Measurements from ENCODE around the gene ZBTB46. TPM values are rescaled to one million over a fixed set of nuclear protein-coding genes. Genes with fewer than 3 reads are reported as not detected.
A peak's percentile ranks its signal among the peaks of the same experiment; 100 is the strongest.

ZBTB46 gene
- total and polyA plus RNA-seq, 9 donors, result 14.2 to 20.9 (median 18.9) TPM

GRCh38 chr20:63848003-63848911, 17.2 kb upstream of the ZBTB46 start:
- 46% methylated on average over 18 of the region's 28 CpGs for WGBS (ENCODE audit: insufficient coverage)
- DNase-seq, result no peak
- no peak overlapping the region for H3K4me3 ChIP-seq (ENCODE audit: low read length)
- H3K4me1 ChIP-seq (ENCODE audit: control insufficient read depth, insufficient read depth, low read length), result peaks cover 52% of the 10 kb centered on the region
- no peaks in the 10 kb centered on the region for H3K36me3 ChIP-seq (ENCODE audit: control insufficient read depth, insufficient read depth, low read length)
- H3K27ac ChIP-seq (ENCODE audit: low read length), result peak overlapping the region; percentile 93
- no peaks in the 10 kb centered on the region for H3K27me3 ChIP-seq (ENCODE audit: control insufficient read depth, insufficient read depth, low read length)
- H3K9me3 ChIP-seq (replicated peaks; ENCODE audit: control insufficient read depth, low read depth, low read length), result no peaks in the 10 kb centered on the region

GRCh38 chr20:63847237-63848002, 16.4 kb upstream of the ZBTB46 start:
- Histone ChIP-seq H3K9me3 (replicated peaks; ENCODE audit: control insufficient read depth, low read depth, low read length) (no peaks in the 10 kb centered on the region), H3K4me3 (ENCODE audit: low read length) (no peak overlapping the region), H3K27me3 (ENCODE audit: control insufficient read depth, insufficient read depth, low read length) (no peaks in the 10 kb centered on the region), H3K36me3 (ENCODE audit: control insufficient read depth, insufficient read depth, low read length) (no peaks in the 10 kb centered on the region), H3K4me1 (ENCODE audit: control insufficient read depth, insufficient read depth, low read length) (peaks cover 50% of the 10 kb centered on the region), H3K27ac (ENCODE audit: low read length) (peak overlapping the region; percentile 93)
- peak; percentile 75 for DNase-seq
- WGBS (ENCODE audit: insufficient coverage), result no CpG with 5 or more reads among the region's 16 CpGs

GRCh38 chr20:63846888-63847236, 15.8 kb upstream of the ZBTB46 start:
- Histone ChIP-seq H3K4me3 (ENCODE audit: low read length) (no peak overlapping the region), H3K36me3 (ENCODE audit: control insufficient read depth, insufficient read depth, low read length) (no peaks in the 10 kb centered on the region), H3K27me3 (ENCODE audit: control insufficient read depth, insufficient read depth, low read length) (no peaks in the 10 kb centered on the region), H3K27ac (ENCODE audit: low read length) (peak overlapping the region; percentile 93), H3K4me1 (ENCODE audit: control insufficient read depth, insufficient read depth, low read length) (peaks cover 46% of the 10 kb centered on the region), H3K9me3 (replicated peaks; ENCODE audit: control insufficient read depth, low read depth, low read length) (no peaks in the 10 kb centered on the region)
- DNase-seq, result no peak
- no CpG with 5 or more reads among the region's 3 CpGs for WGBS (ENCODE audit: insufficient coverage)

- Histone ChIP-seq H3K4me3 (ENCODE audit: low read length) (peak overlapping the region; percentile 34), H3K4me1 (ENCODE audit: control insufficient read depth, insufficient read depth, low read length) (peaks cover 46% of the 10 kb centered on the region), H3K9me3 (replicated peaks; ENCODE audit: control insufficient read depth, low read depth, low read length) (no peaks in the 10 kb centered on the region), H3K27ac (ENCODE audit: low read length) (peak overlapping the region; percentile 93), H3K27me3 (ENCODE audit: control insufficient read depth, insufficient read depth, low read length) (no peaks in the 10 kb centered on the region), H3K36me3 (ENCODE audit: control insufficient read depth, insufficient read depth, low read length) (no peaks in the 10 kb centered on the region)
- DNase-seq, result peak; percentile 96
- 0% methylated on average over 16 of the region's 24 CpGs for WGBS (ENCODE audit: insufficient coverage)
These were observed 15.2 kb upstream of the ZBTB46 start for GRCh38 chr20:63846128-63846771.

- H3K27me3 ChIP-seq (ENCODE audit: control insufficient read depth, insufficient read depth, low read length), result no peaks in the 10 kb centered on the region
- H3K9me3 ChIP-seq (replicated peaks; ENCODE audit: control insufficient read depth, low read depth, low read length), result no peaks in the 10 kb centered on the region
- no peak overlapping the region for H3K4me3 ChIP-seq (ENCODE audit: low read length)
- H3K27ac ChIP-seq (ENCODE audit: low read length), result no peak overlapping the region
- peaks cover 46% of the 10 kb centered on the region for H3K4me1 ChIP-seq (ENCODE audit: control insufficient read depth, insufficient read depth, low read length)
- H3K36me3 ChIP-seq (ENCODE audit: control insufficient read depth, insufficient read depth, low read length), result no peaks in the 10 kb centered on the region
- WGBS (ENCODE audit: insufficient coverage), result 72% methylated on average over 6 of the region's 9 CpGs
- DNase-seq, result no peak
These were observed 13.5 kb upstream of the ZBTB46 start for GRCh38 chr20:63844511-63844991.

GRCh38 chr20:63843778-63844177, 12.7 kb upstream of the ZBTB46 start:
- H3K27me3 ChIP-seq (ENCODE audit: control insufficient read depth, insufficient read depth, low read length), result no peaks in the 10 kb centered on the region
- H3K9me3 ChIP-seq (replicated peaks; ENCODE audit: control insufficient read depth, low read depth, low read length), result no peaks in the 10 kb centered on the region
- H3K36me3 ChIP-seq (ENCODE audit: control insufficient read depth, insufficient read depth, low read length), result no peaks in the 10 kb centered on the region
- H3K27ac ChIP-seq (ENCODE audit: low read length), result no peak overlapping the region
- 70% methylated on average over 13 of the region's 16 CpGs for WGBS (ENCODE audit: insufficient coverage)
- DNase-seq, result no peak
- no peak overlapping the region for H3K4me3 ChIP-seq (ENCODE audit: low read length)
- H3K4me1 ChIP-seq (ENCODE audit: control insufficient read depth, insufficient read depth, low read length), result peaks cover 50% of the 10 kb centered on the region

- Histone ChIP-seq H3K4me3 (ENCODE audit: low read length) (no peak overlapping the region), H3K36me3 (ENCODE audit: control insufficient read depth, insufficient read depth, low read length) (no peaks in the 10 kb centered on the region), H3K4me1 (ENCODE audit: control insufficient read depth, insufficient read depth, low read length) (peaks cover 52% of the 10 kb centered on the region), H3K27ac (ENCODE audit: low read length) (no peak overlapping the region), H3K27me3 (ENCODE audit: control insufficient read depth, insufficient read depth, low read length) (no peaks in the 10 kb centered on the region), H3K9me3 (replicated peaks; ENCODE audit: control insufficient read depth, low read depth, low read length) (no peaks in the 10 kb centered on the region)
- WGBS (ENCODE audit: insufficient coverage), result 85% methylated on average over 12 of the region's 12 CpGs
- no peak for DNase-seq
These were observed 12.2 kb upstream of the ZBTB46 start for GRCh38 chr20:63843222-63843621.

GRCh38 chr20:63842258-63842657, 11.2 kb upstream of the ZBTB46 start:
- WGBS (ENCODE audit: insufficient coverage), result 71% methylated on average over 9 of the region's 9 CpGs
- Histone ChIP-seq H3K9me3 (replicated peaks; ENCODE audit: control insufficient read depth, low read depth, low read length) (no peaks in the 10 kb centered on the region), H3K4me3 (ENCODE audit: low read length) (no peak overlapping the region), H3K27me3 (ENCODE audit: control insufficient read depth, insufficient read depth, low read length) (no peaks in the 10 kb centered on the region), H3K27ac (ENCODE audit: low read length) (no peak overlapping the region), H3K4me1 (ENCODE audit: control insufficient read depth, insufficient read depth, low read length) (peaks cover 52% of the 10 kb centered on the region), H3K36me3 (ENCODE audit: control insufficient read depth, insufficient read depth, low read length) (no peaks in the 10 kb centered on the region)
- DNase-seq, result no peak

GRCh38 chr20:63840405-63840828, 9.4 kb upstream of the ZBTB46 start:
- Histone ChIP-seq H3K36me3 (ENCODE audit: control insufficient read depth, insufficient read depth, low read length) (no peaks in the 10 kb centered on the region), H3K4me3 (ENCODE audit: low read length) (no peak overlapping the region), H3K27ac (ENCODE audit: low read length) (no peak overlapping the region), H3K4me1 (ENCODE audit: control insufficient read depth, insufficient read depth, low read length) (peaks cover 49% of the 10 kb centered on the region), H3K27me3 (ENCODE audit: control insufficient read depth, insufficient read depth, low read length) (no peaks in the 10 kb centered on the region), H3K9me3 (replicated peaks; ENCODE audit: control insufficient read depth, low read depth, low read length) (no peaks in the 10 kb centered on the region)
- WGBS (ENCODE audit: insufficient coverage), result 84% methylated on average over 9 of the region's 11 CpGs
- DNase-seq, result no peak

- DNase-seq, result no peak
- no peaks in the 10 kb centered on the region for H3K36me3 ChIP-seq (ENCODE audit: control insufficient read depth, insufficient read depth, low read length)
These were observed 8.6 kb upstream of the ZBTB46 start for GRCh38 chr20:63839620-63840019.

More at GRCh38 chr20:63839620-63840019, 8.6 kb upstream of the ZBTB46 start:
- no peaks in the 10 kb centered on the region for H3K27me3 ChIP-seq (ENCODE audit: control insufficient read depth, insufficient read depth, low read length)
- H3K9me3 ChIP-seq (replicated peaks; ENCODE audit: control insufficient read depth, low read depth, low read length), result no peaks in the 10 kb centered on the region
- H3K4me3 ChIP-seq (ENCODE audit: low read length), result no peak overlapping the region
- H3K4me1 ChIP-seq (ENCODE audit: control insufficient read depth, insufficient read depth, low read length), result peaks cover 51% of the 10 kb centered on the region
- no peak overlapping the region for H3K27ac ChIP-seq (ENCODE audit: low read length)
- 67% methylated on average over 13 of the region's 13 CpGs for whole genome bisulfite sequencing (ENCODE audit: insufficient coverage)
